GM19099 (cell line): ENCODE measurements around the gene TMEM120B.

Source experiments
- POLR2A ChIP-seq: IDR thresholded peaks from 3 replicates; pipeline ENCODE4 v1.6.1; 2011; ENCODE audit warnings: low read depth; ENCODE audit not compliant: insufficient read length; ENCODE audit errors: extremely low read depth

Gene TMEM120B

DNA sequence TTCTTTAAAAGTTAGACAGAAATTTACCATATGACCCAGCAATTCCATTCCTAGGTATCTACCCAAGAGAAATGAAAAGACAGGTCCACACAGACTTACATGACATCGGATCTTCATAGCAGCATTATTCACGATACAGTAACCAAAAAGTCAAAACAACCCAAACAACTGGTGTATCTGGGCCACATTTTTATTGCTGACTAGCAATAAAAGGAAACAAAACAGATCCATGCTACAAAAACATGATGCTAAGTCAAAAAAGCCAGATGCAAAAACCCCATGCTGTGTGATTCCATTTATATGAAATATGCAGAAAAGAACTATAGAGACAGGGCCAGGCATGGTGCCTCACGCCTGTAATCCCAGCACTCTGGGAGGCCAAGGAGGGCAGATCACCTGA, 12.9 kb downstream of the TMEM120B start:
- no peak for TF ChIP-seq POLR2A

DNA sequence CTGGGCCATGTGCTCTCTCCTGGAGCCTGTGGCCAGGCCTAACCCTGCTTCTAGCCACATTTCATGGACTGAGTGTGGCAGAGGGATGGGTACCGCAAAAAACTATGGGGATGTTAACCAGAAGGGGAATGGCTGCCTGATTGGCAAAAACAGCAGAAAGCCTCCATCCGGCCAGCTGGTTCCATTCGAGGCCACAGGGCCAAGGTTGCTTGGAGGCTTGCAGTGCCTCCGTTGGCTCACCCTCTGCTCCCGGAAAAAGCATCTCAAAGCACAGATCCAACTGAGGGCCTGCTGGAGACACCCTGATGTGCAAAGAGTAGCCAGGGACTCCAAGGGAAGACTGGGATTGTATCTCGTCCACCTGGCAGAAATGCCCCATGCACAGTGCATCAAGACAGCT, 16.5 kb downstream of the TMEM120B start:
- TF ChIP-seq POLR2A, result no peak

DNA sequence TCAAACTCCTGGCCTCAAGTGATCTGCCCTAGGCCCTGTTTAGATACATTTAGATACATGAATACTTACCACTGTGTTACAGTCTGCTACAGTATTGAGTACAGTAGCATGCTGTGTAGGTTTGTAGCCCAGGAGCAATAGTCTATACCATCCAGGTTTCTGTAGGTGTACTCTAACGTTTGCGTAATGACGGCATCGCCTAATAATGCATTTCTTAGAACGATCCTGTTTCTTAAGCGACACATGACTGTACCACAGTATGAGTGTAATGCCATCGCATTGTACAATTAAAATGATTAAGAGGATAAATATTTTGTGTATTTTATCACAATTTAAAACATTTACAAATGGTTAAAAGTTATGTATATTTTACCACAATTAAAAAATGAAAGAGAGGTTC, 18.9 kb downstream of the TMEM120B start:
- TF ChIP-seq POLR2A, result no peak

DNA sequence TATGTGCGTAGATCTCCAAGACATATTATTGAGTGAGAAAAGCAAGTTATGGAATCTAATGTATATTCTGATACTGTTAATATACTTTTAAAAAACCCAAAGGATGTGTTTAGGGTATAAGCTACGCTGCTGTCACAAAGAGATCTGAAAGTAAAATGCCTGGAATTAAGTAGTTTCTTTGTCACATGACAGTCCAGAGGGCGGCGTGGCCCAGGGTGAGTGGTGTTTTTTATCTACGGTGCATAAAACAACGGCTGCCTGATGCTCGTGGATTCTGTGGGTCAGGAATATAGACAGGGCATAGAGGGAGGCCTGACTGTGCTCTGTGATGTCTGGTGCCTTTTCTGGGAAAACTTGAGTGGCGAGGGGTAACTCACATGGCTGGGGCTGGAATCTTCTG, 21.3 kb downstream of the TMEM120B start:
- TF ChIP-seq POLR2A, result no peak

DNA sequence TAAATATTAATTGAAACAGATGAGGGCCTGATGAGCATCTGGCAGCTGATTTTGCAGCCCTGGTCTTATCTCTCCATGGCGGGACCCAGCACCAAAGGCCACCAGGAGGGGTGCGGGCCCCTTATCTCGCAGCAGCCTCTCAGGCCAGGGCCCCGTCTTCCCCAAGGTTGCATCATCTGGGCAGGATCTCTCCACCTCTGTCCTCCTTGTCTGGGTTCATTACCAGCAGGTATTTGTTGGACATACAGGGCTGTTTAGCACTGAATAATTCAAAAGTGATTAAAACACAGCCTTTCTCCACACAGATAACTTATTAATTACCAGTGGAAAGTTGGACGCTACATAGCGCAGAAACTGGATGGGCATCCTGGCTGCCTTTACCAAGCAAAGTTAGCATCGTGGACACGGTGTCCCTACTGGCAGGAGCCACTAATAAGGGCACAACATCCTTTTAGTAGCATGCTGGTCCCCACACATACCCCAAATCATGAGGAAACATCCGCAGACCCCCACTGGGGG, 25.8 kb downstream of the TMEM120B start:
- no peak for TF ChIP-seq POLR2A

DNA sequence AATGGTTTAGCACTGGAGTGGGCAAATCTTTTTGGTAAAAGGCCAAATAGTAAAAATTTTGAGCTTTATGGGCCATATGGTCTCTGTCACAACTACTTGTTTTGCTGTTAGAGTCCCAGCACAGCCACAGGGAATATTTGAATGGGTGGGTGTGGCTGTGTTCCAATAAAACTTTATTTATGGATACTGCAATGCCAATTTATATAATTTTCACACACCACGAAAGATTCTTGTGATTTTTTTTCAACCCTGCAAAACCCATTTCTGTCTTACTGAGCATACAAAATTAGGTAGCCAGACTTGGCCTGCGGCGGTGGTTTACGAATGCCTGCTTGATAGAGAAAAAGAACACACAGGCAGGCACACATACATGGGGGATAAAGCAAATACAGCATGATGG, 28.3 kb downstream of the TMEM120B start:
- no peak for TF ChIP-seq POLR2A

DNA sequence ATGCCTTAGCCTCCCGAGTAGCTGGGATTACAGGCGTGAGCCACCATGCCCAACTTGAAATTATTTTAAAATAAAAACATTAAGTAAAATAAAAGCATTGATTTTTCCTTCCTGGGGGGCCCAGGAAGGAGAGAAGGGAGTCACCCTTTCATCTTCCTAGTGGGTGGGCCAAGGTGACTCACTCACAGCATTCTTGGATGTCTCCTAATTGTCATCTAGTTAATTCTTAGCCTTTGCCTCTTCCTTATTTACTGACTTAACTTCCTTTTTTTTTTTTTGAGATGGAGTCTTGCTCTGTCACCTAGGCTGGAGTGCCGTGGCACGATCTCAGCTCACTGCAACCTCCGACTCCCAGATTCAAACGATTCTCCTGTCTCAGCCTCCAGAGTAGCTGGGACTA, 29.2 kb downstream of the TMEM120B start:
- TF ChIP-seq POLR2A, result no peak

DNA sequence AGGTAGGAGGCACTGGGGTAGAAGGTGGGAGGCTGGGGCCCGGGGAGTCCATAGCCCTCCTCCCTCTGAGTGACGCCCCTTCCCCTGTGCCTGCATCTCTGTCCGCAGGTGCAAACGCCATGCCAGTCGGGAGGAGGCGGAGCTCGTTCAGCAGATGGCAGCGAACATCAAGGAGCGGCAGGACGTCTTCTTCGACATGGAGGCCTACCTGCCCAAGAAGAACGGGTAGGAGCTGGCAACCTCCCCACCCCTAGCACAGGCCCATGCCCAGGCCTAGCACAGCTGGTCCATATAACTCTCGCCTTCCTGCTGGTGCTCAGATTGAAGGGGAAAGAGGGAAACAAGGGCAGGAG, 35.6 kb downstream of the TMEM120B start:
- TF ChIP-seq POLR2A, result no peak

DNA sequence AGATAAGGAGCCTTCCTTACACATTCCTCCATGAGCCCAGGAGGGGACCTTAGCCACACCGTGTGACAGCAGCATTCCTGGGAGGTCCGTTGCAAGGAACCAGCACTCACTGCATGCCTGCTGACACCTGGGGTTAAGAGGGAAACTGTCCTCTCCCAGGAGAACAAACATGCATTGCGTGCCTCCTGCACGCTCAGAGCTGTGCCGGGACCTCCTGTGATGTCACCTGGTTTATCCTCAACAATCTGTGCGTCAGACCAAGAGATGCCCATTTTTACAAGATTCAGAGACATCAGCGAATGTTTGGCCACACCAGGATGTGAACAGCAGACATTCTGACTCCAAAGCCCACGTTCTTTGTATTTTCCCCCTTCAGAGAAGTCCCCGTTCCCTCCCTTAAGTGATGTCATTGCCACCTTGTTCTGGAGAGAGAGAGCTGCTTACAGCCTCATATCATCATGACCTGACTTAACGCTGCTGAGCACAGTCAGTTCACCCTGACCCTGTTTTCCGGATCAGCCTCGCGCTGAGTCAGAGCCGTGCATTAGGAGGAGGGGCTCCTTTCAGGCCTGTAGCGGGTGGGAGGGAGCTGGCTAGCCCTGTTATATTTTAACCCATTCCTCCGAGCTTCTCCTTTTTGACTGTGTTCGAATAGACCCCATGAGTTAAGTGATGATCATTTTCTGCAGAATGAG, 36.2 kb downstream of the TMEM120B start:
- TF ChIP-seq POLR2A, result no peak

DNA sequence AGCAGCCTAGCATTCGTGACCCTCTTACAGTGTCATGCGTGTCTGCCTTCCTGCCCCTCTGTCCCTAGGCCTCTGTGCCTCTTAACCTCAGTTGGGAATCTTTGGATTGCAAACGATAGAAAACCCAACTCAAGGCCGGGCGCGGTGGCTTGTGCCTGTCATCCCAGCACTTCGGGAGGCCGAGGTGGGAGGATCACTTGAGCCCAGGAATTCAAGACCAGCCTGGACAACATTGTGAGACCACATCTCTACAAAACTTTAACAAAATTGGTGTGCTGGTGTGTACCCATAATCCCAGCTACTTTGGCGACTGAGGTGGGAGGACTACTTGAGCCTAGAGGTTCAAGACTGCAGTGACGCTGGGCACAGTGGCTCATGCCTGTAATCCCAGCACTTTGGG, 36.7 kb downstream of the TMEM120B start:
- TF ChIP-seq POLR2A, result no peak

DNA sequence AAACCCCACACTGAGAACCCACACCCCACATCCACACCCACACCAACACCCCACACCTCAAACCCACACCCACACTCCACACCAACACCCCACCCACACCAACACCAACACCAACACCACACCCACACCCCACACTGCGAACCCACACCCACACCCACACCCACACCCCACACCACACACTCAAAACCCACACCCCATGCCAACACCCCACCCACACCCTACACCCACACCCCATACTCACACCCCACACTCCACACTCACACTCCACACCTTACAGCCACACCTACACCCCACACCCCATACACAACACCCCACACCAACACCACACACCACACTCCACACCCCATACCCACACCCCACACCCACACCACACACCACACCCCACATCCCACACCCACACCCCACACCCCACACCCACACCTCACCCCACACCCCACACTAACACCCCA, 38.0 kb downstream of the TMEM120B start:
- no peak for TF ChIP-seq POLR2A

DNA sequence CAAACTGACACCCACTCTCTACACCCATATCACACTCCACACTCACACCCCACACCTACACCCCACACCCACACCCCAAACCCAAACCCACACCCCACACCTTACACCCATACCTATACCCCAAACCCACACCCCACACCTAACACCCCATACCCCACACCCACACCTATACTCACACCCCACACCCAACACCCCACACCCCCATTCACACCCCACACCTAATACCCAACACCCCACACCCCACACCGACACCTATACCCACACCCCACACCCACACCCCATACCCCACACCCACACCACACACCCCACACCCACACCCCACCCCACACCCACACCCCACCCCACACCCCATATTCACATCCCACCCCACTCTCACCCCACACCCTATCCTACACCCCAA, 38.5 kb downstream of the TMEM120B start:
- TF ChIP-seq POLR2A, result no peak

DNA sequence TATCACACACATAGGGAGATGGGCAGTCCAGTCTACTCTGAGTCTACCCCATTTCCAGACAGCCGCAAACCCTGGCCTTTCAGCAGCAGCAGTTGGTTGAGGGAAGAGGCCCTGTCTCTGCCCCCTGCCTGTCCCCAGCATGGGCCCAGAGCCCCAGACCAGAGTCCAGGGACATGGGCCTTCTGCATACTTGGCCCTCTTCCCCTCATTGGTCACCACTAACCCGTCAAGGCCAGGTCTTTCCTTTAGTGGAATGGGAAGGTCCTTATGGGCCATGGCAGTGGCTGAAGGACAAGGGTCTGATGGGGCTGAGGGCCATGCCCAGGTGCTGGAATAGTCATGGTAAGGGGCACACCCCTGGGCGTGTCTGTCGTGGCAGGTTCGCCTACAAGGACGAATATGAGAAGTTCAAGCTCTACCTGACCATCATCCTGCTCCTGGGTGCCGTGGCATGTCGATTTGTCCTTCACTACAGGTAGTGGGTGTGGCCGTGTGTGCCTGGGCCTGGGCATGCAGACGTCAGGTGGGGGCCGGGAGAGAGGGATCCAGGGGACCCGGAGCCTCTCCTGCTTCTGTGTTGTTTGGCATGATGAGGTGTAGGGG, 39.3 kb downstream of the TMEM120B start:
- TF ChIP-seq POLR2A, result no peak

DNA sequence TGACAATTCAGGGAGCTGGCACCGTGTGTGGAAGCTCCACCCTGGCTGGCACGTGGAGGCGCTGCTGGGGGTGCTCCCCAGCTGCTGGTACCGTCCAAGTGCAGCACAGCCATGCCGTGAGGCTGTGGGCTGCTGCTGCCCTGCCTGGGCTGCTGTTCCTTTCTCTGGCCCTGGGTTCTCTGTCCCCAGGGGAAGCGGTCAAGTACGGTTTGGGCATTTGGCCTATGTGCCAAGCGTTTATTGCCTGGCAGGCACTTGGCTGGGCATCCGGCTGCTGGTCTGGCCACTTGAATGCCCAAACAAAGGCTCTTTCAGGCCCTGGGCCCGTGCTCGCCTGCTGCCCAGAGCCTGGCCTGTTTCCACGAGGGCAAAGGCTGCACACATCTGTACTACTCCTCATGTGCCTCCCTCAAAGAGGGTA, 41.3 kb downstream of the TMEM120B start:
- no peak for TF ChIP-seq POLR2A

DNA sequence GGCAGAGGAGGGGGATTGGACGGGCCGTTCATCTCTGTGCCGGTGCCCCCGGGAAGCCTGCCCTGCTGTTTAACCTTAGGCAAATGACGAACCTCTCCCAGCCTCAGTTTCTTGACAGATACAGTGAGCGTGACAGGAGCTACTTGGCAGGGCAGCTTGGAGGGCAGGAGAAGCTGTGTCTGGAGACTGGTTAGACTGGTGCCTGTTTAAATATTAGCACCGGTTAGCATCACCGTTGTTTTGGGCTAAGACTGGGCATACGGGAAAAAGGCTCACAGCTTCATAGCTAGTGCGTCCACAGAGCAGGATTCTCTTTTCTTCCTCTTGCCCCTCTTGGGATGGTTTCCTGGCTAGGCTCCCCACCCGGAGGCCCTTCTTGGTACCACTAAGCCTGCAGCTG, 42.3 kb downstream of the TMEM120B start:
- no peak for TF ChIP-seq POLR2A

DNA sequence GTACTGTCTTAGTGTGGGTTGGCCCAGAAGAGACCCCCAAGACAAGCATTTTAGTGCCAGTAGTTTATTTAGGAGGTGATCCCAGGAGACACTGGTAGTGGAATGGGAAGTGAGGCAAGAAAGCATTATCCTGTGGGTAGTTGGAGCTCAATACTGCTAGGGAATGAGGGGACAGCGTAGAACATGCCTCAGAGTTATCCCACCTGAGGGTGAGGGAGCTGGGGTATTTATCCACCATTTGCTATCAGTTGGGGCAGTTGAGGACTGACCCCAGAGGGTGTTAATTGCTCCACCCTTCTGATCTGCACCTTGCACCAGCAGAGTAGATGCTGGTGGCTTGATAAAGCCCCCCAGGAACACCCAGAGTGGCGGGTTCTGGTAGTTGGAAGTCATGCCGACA, 43.0 kb downstream of the TMEM120B start:
- TF ChIP-seq POLR2A, result no peak
